Body of pancreas (tissue), 4 donors: ENCODE measurements around the gene LARP1.
"Not testable (repeated sequence)": the region's sequence is repeated elsewhere in the genome, so short reads cannot be mapped to it uniquely, and the experiment has no call there.

Experiments
- CTCF ChIP-seq, 7 experiments: fragments of 450-650 bp in 4 of 7; fragments of 200-600 bp in 3 of 7; sonication (generic) in 3 of 7; IDR thresholded peaks; one replicate each; pipeline ENCODE4 v1.5.1; 2016 to 2019; ENCODE audit warnings: antibody characterized with exemption in 7 of 7
- POLR2A ChIP-seq, 3 donors: fragments of 450-650 bp; IDR thresholded peaks; one replicate each; pipeline ENCODE4 v1.6.1; 2016; ENCODE audit warnings: antibody characterized with exemption in 3 of 3, mild to moderate bottlenecking in 2 of 3

DNA sequence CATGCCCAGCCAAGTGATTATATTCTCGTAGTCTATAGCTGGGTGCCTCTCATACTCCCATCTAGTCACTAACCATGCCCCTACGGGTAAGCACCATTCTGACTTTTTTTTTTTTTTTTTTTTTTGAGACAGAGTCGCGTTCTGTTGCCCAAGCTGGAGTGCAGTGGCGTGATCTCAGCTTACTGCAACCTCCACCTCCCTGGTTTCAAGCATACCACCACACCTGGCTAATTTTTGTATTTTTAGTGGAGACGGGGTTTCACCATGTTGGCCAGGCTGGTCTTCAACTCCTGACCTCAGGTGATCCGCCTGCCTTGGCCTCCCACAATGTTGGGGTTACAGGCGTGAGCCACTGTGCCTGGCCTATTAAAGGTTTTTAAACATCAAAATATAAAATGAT, 24.4 kb upstream of the LARP1 start:
- TF ChIP-seq POLR2A, CTCF (IDR thresholded peaks at IDR 0.05): not testable (repeated sequence)
